Activated CD8-positive, alpha-beta memory T cell treated with anti-CD3 and anti-CD28 coated beads for 36 hours (primary cell): Measurements from ENCODE around the gene ADGRG4. TPM values are rescaled to one million over a fixed set of nuclear protein-coding genes. Genes with fewer than 3 reads are reported as not detected.
"Not testable (repeated sequence)": the region's sequence is repeated elsewhere in the genome, so short reads cannot be mapped to it uniquely, and the experiment has no call there.

Experiments used
- CTCF ChIA-PET: fragments of 350-600 bp; sonication (Branson Sonifier 250); formaldehyde crosslinking; loops from one replicate; lab custom pipeline; 2021; ENCODE audit warnings: antibody characterized with exemption; lab: Charles Lee
- POLR2A ChIA-PET: fragments of 350-600 bp; sonication (Branson Sonifier 250); formaldehyde crosslinking; loops from one replicate; lab custom pipeline; 2021; ENCODE audit warnings: antibody characterized with exemption; lab: Charles Lee
- total RNA-seq, 2 experiments: library from RNA; stranded (reverse); gene quantifications; one replicate each; pipeline ENCODE4 v1.2.3, GENCODE V29; 2021

ADGRG4 gene, protein sequence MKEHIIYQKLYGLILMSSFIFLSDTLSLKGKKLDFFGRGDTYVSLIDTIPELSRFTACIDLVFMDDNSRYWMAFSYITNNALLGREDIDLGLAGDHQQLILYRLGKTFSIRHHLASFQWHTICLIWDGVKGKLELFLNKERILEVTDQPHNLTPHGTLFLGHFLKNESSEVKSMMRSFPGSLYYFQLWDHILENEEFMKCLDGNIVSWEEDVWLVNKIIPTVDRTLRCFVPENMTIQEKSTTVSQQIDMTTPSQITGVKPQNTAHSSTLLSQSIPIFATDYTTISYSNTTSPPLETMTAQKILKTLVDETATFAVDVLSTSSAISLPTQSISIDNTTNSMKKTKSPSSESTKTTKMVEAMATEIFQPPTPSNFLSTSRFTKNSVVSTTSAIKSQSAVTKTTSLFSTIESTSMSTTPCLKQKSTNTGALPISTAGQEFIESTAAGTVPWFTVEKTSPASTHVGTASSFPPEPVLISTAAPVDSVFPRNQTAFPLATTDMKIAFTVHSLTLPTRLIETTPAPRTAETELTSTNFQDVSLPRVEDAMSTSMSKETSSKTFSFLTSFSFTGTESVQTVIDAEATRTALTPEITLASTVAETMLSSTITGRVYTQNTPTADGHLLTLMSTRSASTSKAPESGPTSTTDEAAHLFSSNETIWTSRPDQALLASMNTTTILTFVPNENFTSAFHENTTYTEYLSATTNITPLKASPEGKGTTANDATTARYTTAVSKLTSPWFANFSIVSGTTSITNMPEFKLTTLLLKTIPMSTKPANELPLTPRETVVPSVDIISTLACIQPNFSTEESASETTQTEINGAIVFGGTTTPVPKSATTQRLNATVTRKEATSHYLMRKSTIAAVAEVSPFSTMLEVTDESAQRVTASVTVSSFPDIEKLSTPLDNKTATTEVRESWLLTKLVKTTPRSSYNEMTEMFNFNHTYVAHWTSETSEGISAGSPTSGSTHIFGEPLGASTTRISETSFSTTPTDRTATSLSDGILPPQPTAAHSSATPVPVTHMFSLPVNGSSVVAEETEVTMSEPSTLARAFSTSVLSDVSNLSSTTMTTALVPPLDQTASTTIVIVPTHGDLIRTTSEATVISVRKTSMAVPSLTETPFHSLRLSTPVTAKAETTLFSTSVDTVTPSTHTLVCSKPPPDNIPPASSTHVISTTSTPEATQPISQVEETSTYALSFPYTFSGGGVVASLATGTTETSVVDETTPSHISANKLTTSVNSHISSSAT (N-terminal part only)
- not detected for total RNA-seq

GRCh38 chrX:136300721-136301120, at the start of gene ADGRG4:
ADGRG4 (plus strand) TSS chrX:136300963; CDS start chrX:136308778, 7,815 bp downstream.
- CTCF ChIA-PET, POLR2A ChIA-PET: not testable (repeated sequence)

DNA sequence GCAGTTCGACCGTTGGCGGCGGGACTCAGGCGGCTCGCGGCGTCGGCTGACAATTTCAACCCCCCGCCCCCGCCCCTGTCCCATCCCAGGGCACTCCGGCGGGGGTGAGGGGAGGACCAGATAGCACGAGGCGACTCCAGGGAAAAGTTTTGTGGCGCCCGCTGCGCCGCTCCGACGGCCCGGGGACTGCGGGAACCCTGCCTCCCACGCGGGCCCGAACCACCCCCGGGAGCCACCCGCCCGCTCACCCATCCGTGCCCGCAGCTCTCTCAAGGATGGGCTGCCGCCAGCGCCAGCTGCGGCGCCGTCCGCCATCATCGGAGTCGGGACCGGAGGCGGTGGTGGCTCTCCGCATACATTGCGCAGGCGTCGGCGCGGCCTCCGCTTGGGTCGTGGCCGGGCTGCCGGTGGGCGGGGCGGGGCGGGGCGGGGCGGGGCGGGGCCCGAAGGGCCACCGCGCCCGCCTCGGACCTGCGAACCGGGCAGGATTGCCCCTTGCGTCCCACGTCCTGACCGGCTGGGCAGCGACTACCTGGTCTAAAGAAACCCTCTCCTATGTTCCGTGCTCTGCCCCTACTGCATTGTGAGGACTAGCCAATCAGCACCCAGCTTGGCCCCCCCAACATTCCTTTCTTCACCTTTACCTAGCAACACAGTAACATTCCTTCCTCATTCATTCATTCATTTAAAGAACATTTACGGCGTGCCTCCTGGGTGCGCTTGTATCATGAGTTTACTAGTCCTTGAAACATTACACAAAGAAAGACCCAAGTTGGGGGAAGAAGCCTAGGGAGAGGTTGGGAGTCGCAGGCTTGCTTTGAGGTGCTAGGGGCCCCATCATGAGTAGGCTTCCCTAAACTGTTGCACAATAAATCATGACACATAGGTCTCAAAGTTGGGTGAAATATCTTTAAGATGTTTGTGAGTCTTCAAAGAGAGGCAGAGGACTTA, 49.4 kb upstream of the ADGRG4 start, which contains the start of gene MAP7D3:
Gene MAP7D3, minus strand, starts transcription at position 360 of the 951 bp plus-strand sequence. Its CDS starts 42 bp downstream, at position 318.
- ChIA-PET POLR2A (interaction anchor here (0.6 kb wide), 1 partner anchor 439 kb away, joined by 3 read pairs; no protein-coding TSS in a partner anchor), CTCF (no interaction called here)

GRCh38 chrX:136255541-136255940, 45.2 kb upstream of the ADGRG4 start:
- CTCF ChIA-PET = no interaction called here
- POLR2A ChIA-PET = no interaction called here

DNA sequence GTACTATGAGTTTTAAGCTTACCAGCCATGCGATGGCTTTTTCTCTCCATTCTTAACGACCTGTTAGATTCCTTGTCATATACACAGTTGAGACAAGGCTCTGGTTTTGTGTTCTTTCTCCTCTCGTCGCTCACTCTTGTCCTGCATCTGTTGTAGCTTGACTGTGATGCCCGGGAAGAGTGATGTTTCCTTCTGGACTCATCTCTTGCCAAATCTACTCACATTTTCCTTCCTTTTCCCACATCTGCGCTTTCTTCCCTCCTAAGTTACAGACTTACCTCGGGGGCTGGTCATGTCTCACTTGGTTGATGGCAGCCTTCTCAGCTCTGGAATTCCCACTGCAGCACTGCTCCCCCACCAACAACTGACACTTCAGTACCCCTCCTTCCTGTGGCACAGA, 44.7 kb upstream of the ADGRG4 start:
- ChIA-PET CTCF (no interaction called here), POLR2A (no interaction called here)

- ChIA-PET POLR2A (no interaction called here), CTCF (interaction anchor here (0.6 kb wide), 1 partner anchor 611 kb away, joined by 3 read pairs; no protein-coding TSS in a partner anchor)
These were observed 41.8 kb upstream of the ADGRG4 start for GRCh38 chrX:136258951-136259350.

DNA sequence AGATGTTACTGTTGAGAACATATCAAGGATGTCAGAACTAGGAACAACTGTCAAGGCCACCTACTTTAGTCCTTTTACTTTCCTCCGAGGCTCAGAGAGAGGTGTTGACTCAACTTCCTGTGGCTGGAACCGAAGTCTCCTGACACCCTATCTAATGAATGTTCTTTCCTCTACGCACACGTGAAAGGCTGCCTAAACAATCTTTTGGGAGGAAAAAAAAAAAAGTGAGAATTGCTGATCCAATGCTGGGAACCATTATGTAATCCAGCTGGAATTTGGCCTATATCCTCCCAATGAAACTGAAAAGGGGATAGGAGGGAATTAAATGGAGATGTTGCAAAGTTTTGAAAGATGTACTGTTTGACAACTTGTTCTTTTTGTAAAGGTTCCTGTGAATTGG, 41.2 kb upstream of the ADGRG4 start:
- POLR2A ChIA-PET = no interaction called here
- CTCF ChIA-PET = no interaction called here

- CTCF ChIA-PET = no interaction called here
- POLR2A ChIA-PET = no interaction called here
These were observed 40.0 kb upstream of the ADGRG4 start for GRCh38 chrX:136260776-136261175.

DNA sequence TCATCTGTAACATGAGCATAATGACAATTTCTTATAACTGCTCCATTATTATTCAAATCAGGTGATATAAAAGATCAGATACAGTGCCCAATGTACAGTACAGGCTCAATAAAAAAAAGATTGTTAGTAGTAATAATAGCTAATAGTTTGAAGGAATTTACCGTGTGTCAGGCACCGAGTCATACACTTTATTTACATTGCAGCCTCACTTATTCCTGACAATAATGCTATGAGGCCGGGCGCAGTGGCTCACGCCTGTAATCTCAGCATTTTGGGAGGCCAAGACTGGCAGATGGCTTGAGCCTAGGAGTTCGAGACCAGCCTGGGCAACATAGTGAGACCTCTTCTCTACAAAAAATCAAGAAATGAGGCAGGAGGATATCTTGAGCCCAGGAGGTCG, 39.4 kb upstream of the ADGRG4 start:
- ChIA-PET POLR2A (no interaction called here), CTCF (no interaction called here)

DNA sequence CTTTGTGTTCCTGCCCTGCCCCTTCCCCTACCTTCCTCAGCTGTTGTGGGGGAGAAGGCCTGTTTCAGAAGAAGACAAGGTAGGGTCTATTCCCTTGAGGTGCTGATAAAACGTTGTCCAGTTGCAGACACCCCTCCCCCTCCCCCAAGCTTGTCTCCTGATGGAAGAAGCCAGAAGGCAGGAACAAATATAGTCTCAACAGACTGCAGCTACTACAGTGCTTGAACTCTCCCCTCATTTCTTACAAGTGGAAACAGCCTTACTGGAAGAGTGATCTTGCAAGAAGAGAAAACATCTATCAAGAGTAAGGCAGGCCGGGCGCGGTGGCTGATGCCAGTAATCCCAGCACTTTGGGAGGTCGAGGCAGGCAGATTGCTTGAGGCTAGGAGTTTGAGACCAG, 38.5 kb upstream of the ADGRG4 start:
- CTCF ChIA-PET = no interaction called here
- POLR2A ChIA-PET = no interaction called here

- CTCF ChIA-PET = no interaction called here
- POLR2A ChIA-PET = no interaction called here
These were observed 37.9 kb upstream of the ADGRG4 start for GRCh38 chrX:136262812-136263315.

GRCh38 chrX:136266828-136267227, 33.9 kb upstream of the ADGRG4 start:
- CTCF ChIA-PET = interaction anchor here (0.7 to 2.6 kb wide), 2 partner anchors 149 to 238 kb away, joined by 3 to 8 read pairs; no protein-coding TSS in a partner anchor
- POLR2A ChIA-PET = no interaction called here

- POLR2A ChIA-PET = no interaction called here
These were observed 32.4 kb upstream of the ADGRG4 start for GRCh38 chrX:136268051-136269048.

DNA sequence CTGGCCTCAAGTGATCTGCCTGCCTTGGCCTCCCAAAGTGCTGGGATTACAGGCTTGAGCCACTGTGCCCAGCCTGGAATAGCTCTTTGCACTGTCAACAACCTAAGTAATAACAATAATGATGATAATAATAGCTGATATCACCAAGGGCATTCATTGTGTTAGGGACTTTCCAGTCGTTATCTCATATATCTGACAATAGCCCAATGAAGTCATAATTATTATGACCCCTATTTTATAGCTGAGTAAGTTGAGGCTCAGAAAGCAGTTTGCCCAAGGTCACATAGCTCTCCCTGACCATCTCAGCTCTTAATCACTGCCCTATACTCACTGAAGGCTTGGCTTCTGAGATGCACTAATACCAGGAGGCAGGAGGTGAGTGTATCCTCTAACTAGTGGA, 30.8 kb upstream of the ADGRG4 start:
- ChIA-PET CTCF (interaction anchor here (0.5 kb wide), 1 partner anchor 781 kb away, joined by 3 read pairs; no protein-coding TSS in a partner anchor), POLR2A (no interaction called here)

More at GRCh38 chrX:136268051-136269048, 32.4 kb upstream of the ADGRG4 start:
- CTCF ChIA-PET = interaction anchor here (1.6 to 2.6 kb wide), 2 partner anchors 8 to 240 kb away, joined by 4 to 8 read pairs; no protein-coding TSS in a partner anchor

DNA sequence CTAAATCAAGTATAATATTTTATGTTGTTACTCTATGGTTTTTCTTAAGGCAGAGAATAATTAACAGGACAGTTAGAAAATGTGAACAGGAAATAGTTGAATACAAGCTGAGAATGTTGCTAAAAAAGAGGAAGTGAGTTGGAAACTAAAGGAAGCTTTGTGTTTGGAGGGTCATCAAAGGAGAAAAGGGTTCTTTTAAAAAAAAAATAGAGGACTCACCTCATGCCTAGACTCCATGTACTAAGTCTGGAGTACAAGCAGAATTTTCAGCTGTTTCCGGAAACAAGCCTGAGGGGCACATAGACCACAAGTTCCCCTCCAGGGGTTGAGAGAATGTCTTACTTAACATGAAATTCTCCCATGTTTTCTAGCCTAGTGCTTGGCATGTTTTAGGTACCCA, 29.5 kb upstream of the ADGRG4 start:
- CTCF ChIA-PET = interaction anchor here (0.6 kb wide), 1 partner anchor 72 kb away, joined by 3 read pairs; no protein-coding TSS in a partner anchor
- POLR2A ChIA-PET = no interaction called here

DNA sequence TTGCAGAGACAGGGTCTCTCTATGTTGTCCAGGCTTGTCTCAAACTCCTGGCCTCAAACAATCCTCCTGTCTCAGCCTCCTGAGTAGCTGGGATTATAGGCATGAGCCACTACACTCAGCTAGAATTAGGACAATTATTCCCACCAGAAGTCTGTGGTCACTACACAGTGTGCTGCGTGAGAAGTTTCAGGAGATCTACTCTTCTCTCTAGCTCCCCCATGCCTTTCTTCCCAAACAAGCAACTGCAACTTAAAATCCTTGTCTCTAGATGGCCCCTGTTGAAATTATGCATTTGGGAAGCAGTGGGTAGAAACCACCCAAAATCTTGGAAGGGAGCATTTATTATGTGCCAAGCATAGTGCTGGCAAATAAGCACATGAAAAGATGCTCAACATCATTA, 28.4 kb upstream of the ADGRG4 start:
- ChIA-PET POLR2A (no interaction called here), CTCF (no interaction called here)

GRCh38 chrX:136273986-136274385, 26.8 kb upstream of the ADGRG4 start:
- ChIA-PET POLR2A (no interaction called here), CTCF (no interaction called here)

- CTCF ChIA-PET = no interaction called here
- POLR2A ChIA-PET = no interaction called here
These were observed 25.2 kb upstream of the ADGRG4 start for GRCh38 chrX:136275553-136275952.
